BE2C (cell line): ENCODE data around the gene APOB.

Experiments used
- DNase-seq: peaks from one replicate; pipeline ENCODE4 v3.0.0-alpha.2; 2020
- H3K27me3 ChIP-seq: fragments of 250-450 bp; sonication (Bioruptor Pico); 2 replicates; pipeline ENCODE4 v1.5.1; 2020; ENCODE audit warnings: mild to moderate bottlenecking
- H3K36me3 ChIP-seq: fragments of 250-450 bp; sonication (Bioruptor Pico); 2 replicates; pipeline ENCODE4 v1.5.1; 2020; ENCODE audit warnings: mild to moderate bottlenecking
- H3K4me1 ChIP-seq: fragments of 250-450 bp; sonication (Bioruptor Pico); 2 replicates; pipeline ENCODE4 v1.5.1; 2020
- H3K4me3 ChIP-seq: 2 replicates; pipeline ENCODE4 v1.5.1; 2011; ENCODE audit warnings: low read depth, low read length
- H3K9me3 ChIP-seq: fragments of 250-450 bp; sonication (Bioruptor Pico); 2 replicates; pipeline ENCODE4 v1.5.1; 2020
- TF ChIP-seq, protein P1 (sequence below): IDR thresholded peaks from 2 replicates; pipeline ENCODE4 v1.5.1; 2012; ENCODE audit warnings: mild to moderate bottlenecking, low read depth, low read length

The APOB gene

DNA sequence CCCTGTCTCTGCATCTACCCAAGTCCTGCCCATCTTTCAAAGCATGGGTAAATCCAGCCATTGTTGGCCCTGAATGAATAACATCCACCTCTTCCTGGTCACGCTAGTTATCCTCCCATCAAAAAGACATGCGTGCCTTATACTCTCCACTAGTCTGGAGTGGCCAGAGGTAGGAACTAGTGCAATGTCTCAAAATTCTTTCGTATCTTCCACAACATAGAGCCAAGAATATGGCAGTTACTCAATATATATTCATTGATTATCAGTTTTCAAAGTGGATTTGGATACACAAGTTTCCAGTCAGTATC, 8.9 kb downstream of the APOB start:
- no peak for DNase-seq
- Histone ChIP-seq H3K36me3 (no peaks in the 10 kb centered on the region), H3K4me3 (no peak overlapping the region), H3K4me1 (no peaks in the 10 kb centered on the region), H3K9me3 (no peaks in the 10 kb centered on the region), H3K27me3 (no peaks in the 10 kb centered on the region)
- TF ChIP-seq, protein P1, sequence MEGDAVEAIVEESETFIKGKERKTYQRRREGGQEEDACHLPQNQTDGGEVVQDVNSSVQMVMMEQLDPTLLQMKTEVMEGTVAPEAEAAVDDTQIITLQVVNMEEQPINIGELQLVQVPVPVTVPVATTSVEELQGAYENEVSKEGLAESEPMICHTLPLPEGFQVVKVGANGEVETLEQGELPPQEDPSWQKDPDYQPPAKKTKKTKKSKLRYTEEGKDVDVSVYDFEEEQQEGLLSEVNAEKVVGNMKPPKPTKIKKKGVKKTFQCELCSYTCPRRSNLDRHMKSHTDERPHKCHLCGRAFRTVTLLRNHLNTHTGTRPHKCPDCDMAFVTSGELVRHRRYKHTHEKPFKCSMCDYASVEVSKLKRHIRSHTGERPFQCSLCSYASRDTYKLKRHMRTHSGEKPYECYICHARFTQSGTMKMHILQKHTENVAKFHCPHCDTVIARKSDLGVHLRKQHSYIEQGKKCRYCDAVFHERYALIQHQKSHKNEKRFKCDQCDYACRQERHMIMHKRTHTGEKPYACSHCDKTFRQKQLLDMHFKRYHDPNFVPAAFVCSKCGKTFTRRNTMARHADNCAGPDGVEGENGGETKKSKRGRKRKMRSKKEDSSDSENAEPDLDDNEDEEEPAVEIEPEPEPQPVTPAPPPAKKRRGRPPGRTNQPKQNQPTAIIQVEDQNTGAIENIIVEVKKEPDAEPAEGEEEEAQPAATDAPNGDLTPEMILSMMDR: no peak

DNA sequence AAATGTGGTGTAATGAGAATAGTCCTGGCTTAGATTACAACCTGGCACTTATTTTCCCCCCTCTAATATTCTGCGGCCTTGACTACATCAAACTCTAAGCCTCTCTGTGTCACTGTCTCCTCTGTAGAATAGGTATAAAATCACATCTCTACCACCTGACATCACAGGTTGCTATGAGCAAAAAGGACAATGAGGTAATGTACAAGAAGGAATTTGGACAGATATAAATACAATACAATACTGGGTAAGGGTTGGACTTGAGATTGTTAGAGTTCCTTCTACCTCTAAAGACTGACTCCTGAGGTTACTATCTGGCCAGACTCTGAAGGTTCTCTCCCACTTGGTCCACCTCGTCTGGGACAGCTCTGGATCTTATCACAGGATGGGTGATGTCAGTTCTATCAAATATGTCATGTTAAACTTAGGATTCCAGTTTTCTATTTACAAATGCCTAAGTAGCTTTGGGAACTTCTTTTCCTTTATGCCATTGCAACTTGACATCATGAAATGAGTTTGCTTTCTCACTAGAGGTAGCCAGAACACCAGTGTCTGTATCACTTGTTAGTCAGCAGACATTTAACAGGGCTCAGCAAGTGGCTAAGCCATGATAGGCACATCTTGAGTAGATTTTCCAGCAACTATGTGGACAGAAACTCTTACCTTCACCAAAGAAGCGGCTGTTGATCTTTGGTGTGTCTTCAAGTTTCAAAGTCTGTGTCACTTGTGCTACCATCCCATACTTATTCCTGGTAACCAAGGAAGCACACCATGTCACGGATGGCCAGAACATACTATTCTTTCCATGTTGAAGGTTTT, 9.5 kb downstream of the APOB start:
- Histone ChIP-seq H3K36me3 (no peaks in the 10 kb centered on the region), H3K9me3 (no peaks in the 10 kb centered on the region), H3K27me3 (no peaks in the 10 kb centered on the region), H3K4me3 (no peak overlapping the region), H3K4me1 (no peaks in the 10 kb centered on the region)
- TF ChIP-seq, protein P1: no peak
- no peak for DNase-seq

DNA sequence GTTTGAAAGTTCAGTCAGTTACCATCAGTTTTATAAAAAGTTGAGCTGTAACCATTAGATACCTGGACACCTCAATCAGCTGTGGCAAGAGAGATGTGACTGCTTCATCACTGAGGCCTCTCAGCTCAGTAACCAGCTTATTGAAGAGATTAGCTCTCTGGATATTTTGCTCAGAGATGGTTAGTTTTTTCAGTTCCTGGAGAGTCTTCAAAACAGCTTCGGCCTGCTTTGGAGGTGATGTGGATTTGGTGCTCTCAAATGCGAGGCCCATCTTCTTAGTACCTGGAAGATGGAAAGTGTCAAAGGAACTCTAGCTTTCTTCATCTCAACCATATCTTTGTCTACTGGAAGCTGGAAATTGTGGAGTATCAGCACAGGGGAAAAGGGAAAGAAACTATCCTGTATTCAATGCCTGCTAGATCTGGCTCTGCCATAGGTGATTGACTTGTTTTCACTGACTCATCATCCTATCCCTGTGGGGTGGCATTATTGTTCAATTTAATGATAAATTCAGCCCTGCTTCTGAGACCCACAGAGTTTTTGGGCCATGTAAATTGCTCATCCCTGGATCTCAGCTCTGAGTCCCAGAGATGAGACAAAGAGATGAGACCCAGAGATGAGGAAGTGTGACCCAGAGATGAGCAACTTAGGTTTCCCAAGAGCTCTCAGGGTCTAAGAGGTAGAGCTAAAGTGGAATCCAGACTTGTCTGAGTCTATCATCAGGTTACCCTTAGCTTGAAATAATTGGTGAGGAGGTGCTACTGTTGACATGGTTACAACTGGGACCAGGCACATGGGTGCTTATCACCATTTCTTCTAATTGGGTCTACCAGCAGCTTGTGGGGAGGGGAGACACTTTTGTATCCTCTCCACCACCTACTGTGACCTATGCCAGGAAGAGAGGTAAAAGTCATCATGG, 10.4 kb downstream of the APOB start:
- no peak for DNase-seq
- Histone ChIP-seq H3K9me3 (no peaks in the 10 kb centered on the region), H3K4me3 (no peak overlapping the region), H3K4me1 (no peaks in the 10 kb centered on the region), H3K27me3 (no peaks in the 10 kb centered on the region), H3K36me3 (no peaks in the 10 kb centered on the region)
- TF ChIP-seq, protein P1: no peak

DNA sequence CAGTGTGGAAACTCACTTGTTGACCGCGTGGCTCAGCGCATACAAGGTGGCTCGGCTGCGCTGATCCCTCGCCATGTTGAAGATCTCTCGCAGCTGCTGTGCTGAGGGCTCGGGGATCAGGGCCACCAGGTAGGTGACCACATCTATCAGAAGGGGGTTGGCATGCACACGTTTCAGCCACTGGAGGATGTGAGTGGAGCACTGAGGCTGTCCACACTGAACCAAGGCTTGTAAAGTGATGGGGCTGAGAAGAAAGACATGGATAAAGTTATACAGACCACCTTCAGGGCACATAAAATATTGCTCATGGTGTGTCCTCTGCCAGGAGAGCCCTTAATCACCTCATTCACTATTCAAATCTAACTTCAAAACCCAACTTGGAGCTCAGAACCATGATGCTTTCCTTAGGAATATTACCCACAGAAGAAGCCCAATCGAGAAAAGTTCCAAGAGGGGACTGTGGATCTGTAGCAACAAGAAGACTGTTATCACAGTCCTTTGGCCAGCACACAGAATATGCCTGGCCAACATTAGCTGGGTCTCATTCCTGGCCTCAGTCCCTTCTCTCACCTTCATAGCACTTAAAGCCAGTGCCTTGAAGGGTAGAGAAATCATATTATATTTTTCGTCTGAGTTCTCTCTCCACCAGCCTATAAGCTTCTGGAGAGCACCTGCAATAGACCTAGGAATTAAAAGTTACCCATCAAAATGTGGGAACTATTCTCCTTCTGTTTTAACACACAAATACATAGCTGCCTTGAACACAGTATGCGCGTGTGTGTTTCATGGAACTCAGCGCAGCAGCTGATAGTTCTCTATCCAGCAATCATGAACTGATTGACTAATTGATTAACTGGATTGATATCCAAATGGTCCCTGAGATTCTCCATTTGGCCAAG, 11.3 kb downstream of the APOB start:
- no peaks in the 10 kb centered on the region for H3K27me3 ChIP-seq
- no peak for DNase-seq
- no peak overlapping the region for H3K4me3 ChIP-seq
- H3K36me3 ChIP-seq: no peaks in the 10 kb centered on the region
- H3K9me3 ChIP-seq: no peaks in the 10 kb centered on the region
- TF ChIP-seq, protein P1: no peak
- no peaks in the 10 kb centered on the region for H3K4me1 ChIP-seq

DNA sequence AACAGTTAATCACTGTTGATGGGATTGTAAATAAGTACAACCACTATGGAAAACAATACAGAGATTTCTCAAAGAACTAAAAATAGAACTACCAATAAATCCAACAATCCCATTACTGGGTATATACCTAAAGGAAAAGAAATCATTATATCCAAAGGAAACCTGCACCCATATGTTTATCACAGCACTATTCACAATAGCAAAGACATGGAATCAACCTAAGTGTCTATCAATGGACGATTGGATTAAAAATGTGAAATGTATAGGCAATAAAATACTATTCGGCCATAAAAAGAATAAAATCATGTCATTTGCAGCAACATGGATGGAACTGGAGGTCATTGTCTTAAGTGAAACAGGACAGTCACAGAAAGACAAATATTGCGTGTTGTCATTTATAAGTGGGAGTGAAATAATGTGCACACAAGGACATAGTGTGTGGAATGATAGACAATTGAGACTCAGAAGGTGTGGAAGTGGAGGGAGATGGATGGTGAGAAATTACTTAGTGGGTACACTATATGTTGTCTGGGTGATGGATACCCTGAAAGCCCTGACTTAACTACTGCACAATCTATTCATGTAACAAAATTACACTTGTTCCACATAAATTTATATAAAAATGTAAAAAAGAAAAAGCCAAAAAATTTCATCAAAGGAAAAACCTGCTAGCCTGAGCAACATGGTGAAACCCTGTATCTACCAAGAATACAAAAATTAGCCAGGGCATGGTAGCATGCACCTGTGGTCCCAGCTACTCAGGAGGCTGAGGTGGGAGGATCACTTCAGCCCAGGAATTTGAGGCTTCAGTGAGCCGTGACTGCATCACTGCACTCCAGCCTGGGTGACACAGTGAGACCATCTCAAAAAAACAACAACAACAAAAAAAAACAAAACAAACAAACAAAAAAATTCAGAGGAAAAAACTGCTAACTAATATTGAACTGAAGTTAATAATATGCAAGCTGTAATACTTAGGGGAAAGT, 12.6 kb downstream of the APOB start:
- H3K4me1 ChIP-seq: no peaks in the 10 kb centered on the region
- H3K9me3 ChIP-seq: no peaks in the 10 kb centered on the region
- H3K36me3 ChIP-seq: no peaks in the 10 kb centered on the region
- H3K27me3 ChIP-seq: no peaks in the 10 kb centered on the region
- no peak for DNase-seq
- TF ChIP-seq, protein P1: no peak
- H3K4me3 ChIP-seq: no peak overlapping the region
